PC-3 (cell line): ENCODE results near the gene SFTPB. TPM values are rescaled to one million over a fixed set of nuclear protein-coding genes. Genes with fewer than 3 reads are reported as not detected.

Source experiments
- ATAC-seq: fragments of 200-7000 bp; cut with Tn5 transposase; 2 replicates; pipeline ENCODE4 v1.9.1; 2020; ENCODE audit warnings: mild to moderate bottlenecking, moderate library complexity
- BruUV-seq: library from RNA; stranded (reverse); fragments of 400-500 nt; replicated peaks from 2 replicates; lab custom pipeline; 2021; lab: Mats Ljungman, UMichigan
- CTCF ChIA-PET: fragments of 300-600 bp; sonication (Branson Sonifier 250); formaldehyde crosslinking; loops from one replicate; lab custom pipeline; 2022; ENCODE audit warnings: antibody characterized with exemption; lab: Charles Lee
- POLR2A ChIA-PET: fragments of 300-600 bp; sonication (Branson Sonifier 250); formaldehyde crosslinking; loops from one replicate; lab custom pipeline; 2022; ENCODE audit warnings: antibody characterized with exemption; ENCODE audit not compliant: unreplicated experiment; lab: Charles Lee
- DNase-seq: peaks from one replicate; pipeline ENCODE4 v3.0.0-alpha.2; 2015
- H2AFZ ChIP-seq: fragments of 300-600 bp; sonication (generic); 2 replicates; pipeline ENCODE4 v1.6.0; 2016; ENCODE audit warnings: antibody characterized with exemption, low read length
- H3F3A ChIP-seq: fragments of 300-600 bp; sonication (generic); one replicate; pipeline ENCODE4 v1.6.0; 2017; ENCODE audit warnings: antibody characterized with exemption, low read length, control low read depth, mild to moderate bottlenecking; ENCODE audit not compliant: unreplicated experiment
- H3K27ac ChIP-seq: fragments of 300-600 bp; sonication (generic); 2 replicates; pipeline ENCODE4 v1.5.1; 2016; ENCODE audit warnings: mild to moderate bottlenecking, low read length
- H3K27me3 ChIP-seq: fragments of 300-600 bp; sonication (generic); 2 replicates; pipeline ENCODE4 v1.6.1; 2016; ENCODE audit warnings: low read length, mixed read lengths
- H3K36me3 ChIP-seq: fragments of 300-600 bp; sonication (generic); 2 replicates; pipeline ENCODE4 v1.6.1; 2016; ENCODE audit warnings: low read depth, mixed run types, low read length, mixed read lengths
- H3K4me1 ChIP-seq: fragments of 300-600 bp; sonication (generic); 2 replicates; pipeline ENCODE4 v1.5.1; 2016; ENCODE audit warnings: low read length; ENCODE audit not compliant: insufficient read depth
- H3K4me2 ChIP-seq: fragments of 300-600 bp; sonication (generic); 2 replicates; pipeline ENCODE4 v1.6.0; 2016; ENCODE audit warnings: low read length
- H3K4me3 ChIP-seq: fragments of 300-600 bp; sonication (generic); 2 replicates; pipeline ENCODE4 v1.5.1; 2016; ENCODE audit warnings: mild to moderate bottlenecking, low read length, mixed read lengths
- H3K79me2 ChIP-seq: fragments of 300-600 bp; sonication (generic); 2 replicates; pipeline ENCODE4 v1.6.1; 2017; ENCODE audit warnings: low read length, mixed read lengths
- H3K9ac ChIP-seq: fragments of 300-600 bp; sonication (generic); 2 replicates; pipeline ENCODE4 v1.6.0; 2016; ENCODE audit warnings: mild to moderate bottlenecking, low read length
- H3K9me2 ChIP-seq: fragments of 300-600 bp; sonication (generic); replicated peaks from 2 replicates; pipeline ENCODE4 v1.6.1; 2016; ENCODE audit warnings: mixed run types, low read length, mixed read lengths
- H3K9me3 ChIP-seq: fragments of 300-600 bp; sonication (generic); 2 replicates; pipeline ENCODE4 v1.6.1; 2016; ENCODE audit warnings: low read length, mixed read lengths
- H4K20me1 ChIP-seq: fragments of 300-600 bp; sonication (generic); 2 replicates; pipeline ENCODE4 v1.6.1; 2016; ENCODE audit warnings: low read length, mixed read lengths
- CTCF ChIP-seq: fragments of 300-600 bp; sonication (generic); conservative IDR thresholded peaks from 2 replicates; pipeline ENCODE4 v1.5.1; 2017; ENCODE audit warnings: antibody characterized with exemption, low read depth, mild to moderate bottlenecking, low read length
- EZH2 ChIP-seq: fragments of 300-600 bp; sonication (generic); IDR thresholded peaks from one replicate; pipeline ENCODE4 v1.6.1; 2017; ENCODE audit warnings: antibody characterized with exemption, mild to moderate bottlenecking, low read length; ENCODE audit not compliant: unreplicated experiment
- EZH2phosphoT487 ChIP-seq: fragments of 300-600 bp; sonication (generic); IDR thresholded peaks from 2 replicates; pipeline ENCODE4 v1.6.1; 2018; ENCODE audit warnings: mild to moderate bottlenecking, antibody characterized with exemption, low read length, borderline replicate concordance
- intact Hi-C: fragments of 100-400 bp; cut with micrococcal nuclease; formaldehyde crosslinking; loops from 2 replicates; pipeline ENCODE4 v1.9.0; 2023
- total RNA-seq: library from RNA; depleted of rRNA; stranded (reverse); fragments of >200 nt; gene quantifications from 2 replicates; pipeline ENCODE4 v1.2.3, GENCODE V29; 2014

The SFTPB gene
- total RNA-seq, 1 experiment from 2014 or later: not detected

GRCh38 chr2:85708641-85709040 lies 40.6 kb upstream of the SFTPB start:
- CTCF ChIA-PET: no interaction called here
- DNase-seq: no peak
- no peak for TF ChIP-seq CTCF
- TF ChIP-seq EZH2phosphoT487: no peak
- no peak for TF ChIP-seq EZH2
- Histone ChIP-seq H3K79me2 (no peaks in the 10 kb centered on the region), H3K9me3 (no peaks in the 10 kb centered on the region), H3K4me1 (peaks cover 30% of the 10 kb centered on the region), H2AFZ (no peak overlapping the region), H3K27me3 (no peaks in the 10 kb centered on the region), H3K9ac (no peak overlapping the region), H3K9me2 (no peaks in the 10 kb centered on the region), H4K20me1 (no peaks in the 10 kb centered on the region), H3K36me3 (no peaks in the 10 kb centered on the region), H3K4me3 (no peak overlapping the region), H3F3A (no peaks in the 10 kb centered on the region), H3K4me2 (no peak overlapping the region), H3K27ac (no peak overlapping the region)
- intact Hi-C loops: no loop called here
- POLR2A ChIA-PET: no interaction called here
- no TSS peak for BruUV-seq
- ATAC-seq: no peak

GRCh38 chr2:85707304-85707703 lies 39.3 kb upstream of the SFTPB start:
- CTCF ChIA-PET: interaction anchor here (0.5 to 1.1 kb wide), 3 partner anchors 29 to 70 kb away, joined by 3 read pairs; no protein-coding TSS in a partner anchor
- H2AFZ ChIP-seq: no peak overlapping the region
- H3K4me3 ChIP-seq: no peak overlapping the region

More at GRCh38 chr2:85707304-85707703, 39.3 kb upstream of the SFTPB start:
- H4K20me1 ChIP-seq: no peaks in the 10 kb centered on the region
- no TSS peak for BruUV-seq
- intact Hi-C loops: loop anchor here (1.0 kb wide), 2 partner anchors 28 to 70 kb away; no protein-coding TSS in a partner anchor
- ATAC-seq: peak; percentile 93
- no peaks in the 10 kb centered on the region for H3F3A ChIP-seq
- H3K9me3 ChIP-seq: no peaks in the 10 kb centered on the region
- H3K36me3 ChIP-seq: no peaks in the 10 kb centered on the region
- no peaks in the 10 kb centered on the region for H3K9me2 ChIP-seq
- no peak for TF ChIP-seq EZH2
- peak; percentile 92 for TF ChIP-seq CTCF
- no peak for TF ChIP-seq EZH2phosphoT487
- peaks cover 28% of the 10 kb centered on the region for H3K4me1 ChIP-seq
- H3K27me3 ChIP-seq: no peaks in the 10 kb centered on the region
- H3K9ac ChIP-seq: no peak overlapping the region
- no peak overlapping the region for H3K27ac ChIP-seq
- POLR2A ChIA-PET: no interaction called here
- DNase-seq: peak; percentile 99
- H3K79me2 ChIP-seq: no peaks in the 10 kb centered on the region
- H3K4me2 ChIP-seq: peak overlapping the region; percentile 11; the same call in 1 of the 2 replicates
